Endothelial cell of umbilical vein (primary cell): ENCODE measurements around the gene EPAS1. TPM values are rescaled to one million over a fixed set of nuclear protein-coding genes. Genes with fewer than 3 reads are reported as not detected.

Experiments
- BruUV-seq: library from RNA; stranded (reverse); fragments of 400-500 nt; replicated peaks from 2 replicates; lab custom pipeline; 2021; lab: Mats Ljungman, UMichigan
- CTCF ChIA-PET: fragments of 300-600, 350-600 bp; sonication (Branson Sonifier 250); formaldehyde crosslinking; loops from one replicate; lab custom pipeline; 2021; ENCODE audit warnings: antibody characterized with exemption, inconsistent platforms; lab: Charles Lee
- POLR2A ChIA-PET: fragments of 300-600, 350-600 bp; sonication (Branson Sonifier 250); formaldehyde crosslinking; loops from one replicate; lab custom pipeline; 2021; ENCODE audit warnings: antibody characterized with exemption, inconsistent platforms; lab: Charles Lee
- DNase-seq: peaks from one replicate; pipeline ENCODE4 v3.0.0-alpha.2; 2011; ENCODE audit warnings: low read depth, low spot score
- FAIRE-seq: peaks from 2 replicates; lab custom pipeline; 2011; peaks lifted over from hg19 to GRCh38; lab: Jason Lieb, UNC
- H2AFZ ChIP-seq: 2 replicates; pipeline ENCODE4 v1.6.0; 2012; ENCODE audit warnings: low read depth, low read length, control low read depth, inconsistent platforms
- H3K27ac ChIP-seq: 2 replicates; pipeline ENCODE4 v1.5.1; 2011; ENCODE audit warnings: low read depth, mild to moderate bottlenecking, control low read depth, low read length, moderate library complexity; ENCODE audit not compliant: insufficient read depth
- H3K27me3 ChIP-seq, 2 experiments: 2 replicates each; pipeline versions ENCODE4 v1.6.0 to v1.6.1; 2011; ENCODE audit warnings: low read length in 2 of 2, mixed read lengths in 1 of 2; ENCODE audit not compliant: control insufficient read depth in 2 of 2, insufficient read depth in 2 of 2
- H3K36me3 ChIP-seq, 2 experiments: 2 replicates in 1 of 2; 3 replicates in 1 of 2; pipeline ENCODE4 v1.5.1; 2011; ENCODE audit warnings: low read length in 2 of 2, mild to moderate bottlenecking in 1 of 2, moderate library complexity in 1 of 2; ENCODE audit not compliant: control insufficient read depth in 2 of 2, insufficient read depth in 2 of 2; ENCODE audit errors: extremely low read depth in 1 of 2
- H3K4me1 ChIP-seq: 3 replicates; pipeline ENCODE4 v1.5.1; 2011; ENCODE audit warnings: mild to moderate bottlenecking, low read length; ENCODE audit not compliant: control insufficient read depth, insufficient read depth; ENCODE audit errors: extremely low read depth
- H3K4me2 ChIP-seq: 2 replicates; pipeline ENCODE4 v1.6.1; 2011; ENCODE audit warnings: low read length, control low read depth, mixed read lengths; ENCODE audit not compliant: insufficient read depth
- H3K4me3 ChIP-seq, 3 experiments: fragments of 200-600 bp in 1 of 3; sonication (generic), shearing (Covaris generic) in 1 of 3; replicated peaks in 1 of 3; 2 replicates each; pipeline ENCODE4 v1.5.1; 2011 to 2016; ENCODE audit warnings: control low read depth in 3 of 3, low read length in 3 of 3, mild to moderate bottlenecking in 2 of 3, inconsistent platforms in 1 of 3, low read depth in 1 of 3, moderate library complexity in 1 of 3; ENCODE audit not compliant: insufficient read depth in 1 of 3
- H3K79me2 ChIP-seq: 2 replicates; pipeline ENCODE4 v1.6.0; 2012; ENCODE audit warnings: low read length, inconsistent platforms; ENCODE audit not compliant: control insufficient read depth, insufficient read depth
- H3K9ac ChIP-seq: replicated peaks from 2 replicates; pipeline ENCODE3; 2011; ENCODE audit warnings: low read length, control low read depth; ENCODE audit not compliant: insufficient read depth; ENCODE audit errors: extremely low read depth
- H3K9me1 ChIP-seq: replicated peaks from 3 replicates; pipeline ENCODE4 v1.6.0; 2011; ENCODE audit warnings: mild to moderate bottlenecking, low read length; ENCODE audit not compliant: control insufficient read depth, insufficient read depth; ENCODE audit errors: extremely low read depth
- H3K9me3 ChIP-seq: replicated peaks from 2 replicates; pipeline ENCODE4 v1.5.1; 2012; ENCODE audit warnings: low read length, inconsistent platforms; ENCODE audit not compliant: control insufficient read depth, insufficient read depth
- H4K20me1 ChIP-seq: replicated peaks from 2 replicates; pipeline ENCODE3; 2011; ENCODE audit warnings: mild to moderate bottlenecking, low read length; ENCODE audit not compliant: control insufficient read depth, insufficient read depth; ENCODE audit errors: extremely low read depth
- CTCF ChIP-seq, 2 donors: IDR thresholded peaks; 1 replicate in 1 of 2; 2 replicates in 1 of 2; pipeline ENCODE4 v1.5.1; 2011; ENCODE audit warnings: low read length in 2 of 2, mild to moderate bottlenecking in 2 of 2, moderate library complexity in 2 of 2, control low read depth in 1 of 2, inconsistent platforms in 1 of 2, low read depth in 1 of 2; ENCODE audit not compliant: insufficient read depth in 1 of 2; ENCODE audit errors: extremely low read depth in 1 of 2
- EZH2 ChIP-seq: IDR thresholded peaks from 2 replicates; pipeline ENCODE4 v1.6.1; 2012; ENCODE audit warnings: borderline replicate concordance, low read depth, mild to moderate bottlenecking, moderate library complexity, low read length, inconsistent platforms; ENCODE audit not compliant: severe bottlenecking
- FOS ChIP-seq: IDR thresholded peaks from 2 replicates; pipeline ENCODE4 v1.6.1; 2011; ENCODE audit warnings: mild to moderate bottlenecking, low read length, moderate library complexity, borderline replicate concordance; ENCODE audit not compliant: insufficient read depth
- GATA2 ChIP-seq: IDR thresholded peaks from 2 replicates; pipeline ENCODE4 v1.7.0; 2011; ENCODE audit warnings: low read depth, mild to moderate bottlenecking, moderate library complexity, mixed read lengths, low read length; ENCODE audit not compliant: insufficient read length, insufficient read depth
- JUN ChIP-seq: IDR thresholded peaks from 2 replicates; pipeline ENCODE4 v1.6.1; 2011; ENCODE audit warnings: borderline replicate concordance, low read depth; ENCODE audit not compliant: insufficient read length, insufficient read depth
- MAX ChIP-seq: IDR thresholded peaks from 2 replicates; pipeline ENCODE4 v1.6.1; 2011; ENCODE audit not compliant: insufficient read depth, insufficient read length
- POLR2A ChIP-seq: IDR thresholded peaks from 2 replicates; pipeline ENCODE4 v1.6.1; 2012; ENCODE audit warnings: low read depth, mild to moderate bottlenecking, control low read depth, low read length
- POLR2AphosphoS5 ChIP-seq: IDR thresholded peaks from 2 replicates; pipeline ENCODE4 v1.6.1; 2012; ENCODE audit warnings: low read depth, mild to moderate bottlenecking, control low read depth, low read length, moderate library complexity; ENCODE audit not compliant: insufficient read depth
- dilution Hi-C: fragments of 300-500 bp; cut with MboI; formaldehyde crosslinking; loops from one replicate; pipeline ENCODE4 v1.15.0; 2019; ENCODE audit warnings: low sequenced_read_pairs; ENCODE audit not compliant: extremely low pct_ligation_motif_present
- intact Hi-C: fragments of 100-400 bp; cut with micrococcal nuclease; formaldehyde crosslinking; loops from one replicate; pipeline ENCODE4 v1.10.0; 2022
- polyA plus RNA-seq, 4 experiments: library from polyadenylated mRNA; depleted of rRNA in 3 of 4; stranded (reverse) in 3 of 4; unstranded in 1 of 4; fragments of >200 nt; gene quantifications; 2 replicates each; pipeline versions ENCODE4 v1.2.1 to v1.2.3, GENCODE V29; 2011 to 2012; ENCODE audit warnings: missing spikeins in 1 of 4
- total RNA-seq: library from RNA; stranded (reverse); gene quantifications from 2 replicates; pipeline ENCODE4 v1.2.3, GENCODE V29; 2021

EPAS1 gene
- total and polyA plus RNA-seq, 2 donors (not counting 3 experiments of a cell fraction or from before 2014, with no cell fraction given): 229 to 374 TPM

- CTCF ChIA-PET: interaction anchor here (0.7 to 1.2 kb wide), 3 partner anchors 10 to 222 kb away, joined by 4 read pairs; no protein-coding TSS in a partner anchor
- no TSS peak for BruUV-seq
- dilution Hi-C loops: no loop called here
Measured at GRCh38 chr2:46284796-46285195, 12.4 kb upstream of the EPAS1 start.

More at GRCh38 chr2:46284796-46285195, 12.4 kb upstream of the EPAS1 start:
- intact Hi-C loops: no loop called here
- TF ChIP-seq POLR2A: no peak
- TF ChIP-seq GATA2: no peak
- no peak for TF ChIP-seq EZH2
- TF ChIP-seq FOS: no peak
- TF ChIP-seq POLR2AphosphoS5: no peak
- TF ChIP-seq JUN: no peak
- TF ChIP-seq MAX: no peak
- no peak for TF ChIP-seq CTCF (IDR thresholded peaks at IDR 0.05; ENCODE audit: extremely low read depth in 1 of 2, insufficient read depth in 1 of 2, low read depth in 1 of 2, low read length in 2 of 2)
- H4K20me1 ChIP-seq: no peaks in the 10 kb centered on the region
- FAIRE-seq (no peak), DNase-seq (no peak)
- no peak overlapping the region for H3K4me3 ChIP-seq
- POLR2A ChIA-PET: interaction anchor here (0.6 kb wide), 1 partner anchor 73 kb away, joined by 3 read pairs; no protein-coding TSS in a partner anchor
- no peaks in the 10 kb centered on the region for H3K79me2 ChIP-seq
- H3K4me2 ChIP-seq: no peak overlapping the region
- H3K9ac ChIP-seq: no peak overlapping the region
- no peaks in the 10 kb centered on the region for H3K9me1 ChIP-seq
- H3K4me1 ChIP-seq: no peaks in the 10 kb centered on the region
- H3K36me3 ChIP-seq: no peaks in the 10 kb centered on the region
- no peaks in the 10 kb centered on the region for H3K27me3 ChIP-seq
- no peak overlapping the region for H2AFZ ChIP-seq
- no peaks in the 10 kb centered on the region for H3K9me3 ChIP-seq
- no peak overlapping the region for H3K27ac ChIP-seq
